ENCODE results near the gene RPL29. TPM values are rescaled to one million over a fixed set of nuclear protein-coding genes. Genes with fewer than 3 reads are reported as not detected.

RPL29 gene
- total and polyA plus RNA-seq, 2 of the 8 experiments (the other 6 are each of a cell fraction or from before 2014, with no cell fraction given), result 1,467 to 2,660 TPM

DNA sequence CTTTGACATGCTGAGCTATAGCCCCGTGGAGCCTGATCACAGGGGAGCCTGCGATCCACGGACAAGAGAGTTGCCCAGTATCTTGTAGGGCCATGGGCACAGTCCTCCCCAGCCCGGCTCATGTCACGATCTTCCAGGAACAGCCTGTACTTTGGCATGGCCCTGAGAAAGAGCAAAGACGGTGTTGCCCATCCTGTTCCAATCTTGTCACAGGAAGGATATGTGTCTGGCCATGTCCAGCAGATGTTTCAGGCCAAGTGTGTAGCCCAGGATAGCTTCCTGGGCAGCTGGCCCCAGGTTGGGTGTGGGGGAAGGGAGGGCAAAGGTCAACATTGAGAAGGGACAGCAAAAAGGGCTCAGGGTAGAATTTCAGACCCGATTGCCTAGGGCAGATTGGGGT lies 17.0 kb upstream of the RPL29 start (continued):
- no peak for TF ChIP-seq CBX5 (IDR thresholded peaks at IDR 0.05; ENCODE audit: low read depth, low read length)
- TF ChIP-seq KDM5A (IDR thresholded peaks at IDR 0.05; ENCODE audit: low read length), result no peak
